ENCODE measurements around the gene CHN2.

Gene CHN2

DNA sequence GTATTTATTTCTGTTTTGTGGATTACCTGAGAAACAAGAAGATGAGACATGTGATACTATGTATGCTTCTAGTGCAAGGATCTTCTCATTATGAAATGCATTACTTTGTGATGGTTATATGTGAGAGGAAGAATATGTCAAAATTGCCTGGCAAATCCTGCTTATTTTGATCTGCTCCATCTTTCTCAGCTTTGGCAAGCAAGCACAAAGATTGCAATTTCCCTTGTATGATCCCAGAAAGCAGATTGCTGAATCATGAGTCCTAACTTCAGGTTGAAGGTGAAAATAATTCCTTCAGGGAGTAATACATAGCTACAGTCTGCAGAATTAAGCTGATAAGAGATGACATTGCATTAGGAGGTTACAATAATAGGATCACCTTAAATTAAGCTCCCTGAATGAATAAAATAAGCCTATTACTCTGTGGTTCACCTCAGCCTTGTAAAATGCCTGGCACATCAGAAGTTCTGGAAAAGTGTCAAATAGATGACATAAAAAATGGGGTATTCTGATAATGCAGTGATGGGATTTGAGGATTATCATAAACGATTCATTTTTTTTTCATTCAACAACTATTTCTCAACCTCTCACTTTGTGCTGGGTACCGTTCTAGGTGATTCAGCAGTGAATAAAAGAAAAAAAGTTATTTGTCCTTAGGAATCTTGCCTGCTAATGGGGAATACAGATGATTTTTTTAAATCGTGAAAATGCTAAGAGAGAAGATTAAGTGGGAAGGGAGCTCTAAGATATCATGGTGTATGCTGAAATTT, 120.7 kb downstream of the CHN2 start:
- DNase-seq, result no peak

GRCh38 chr7:29315892-29316270, 121.3 kb downstream of the CHN2 start:
- DNase-seq, result no peak

DNA sequence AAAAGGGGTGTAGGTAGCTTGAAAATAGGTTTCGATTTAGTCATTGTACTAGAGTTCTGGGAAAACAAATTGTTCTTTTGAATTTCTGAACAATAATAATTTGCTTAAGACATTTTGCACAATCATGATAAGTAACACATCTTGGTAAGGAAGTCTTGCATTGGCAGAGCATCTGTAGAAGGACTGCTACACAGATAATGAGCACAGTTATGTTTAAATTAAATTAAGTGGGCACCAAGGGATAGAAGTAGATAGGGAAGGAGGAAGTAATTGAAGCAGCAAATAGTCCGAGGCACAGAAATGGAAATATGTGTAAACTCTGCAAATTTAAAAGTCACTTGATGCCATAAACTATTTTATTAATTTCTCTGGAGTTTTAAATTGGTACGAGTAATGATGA, 122.4 kb downstream of the CHN2 start:
- DNase-seq, result no peak

DNA sequence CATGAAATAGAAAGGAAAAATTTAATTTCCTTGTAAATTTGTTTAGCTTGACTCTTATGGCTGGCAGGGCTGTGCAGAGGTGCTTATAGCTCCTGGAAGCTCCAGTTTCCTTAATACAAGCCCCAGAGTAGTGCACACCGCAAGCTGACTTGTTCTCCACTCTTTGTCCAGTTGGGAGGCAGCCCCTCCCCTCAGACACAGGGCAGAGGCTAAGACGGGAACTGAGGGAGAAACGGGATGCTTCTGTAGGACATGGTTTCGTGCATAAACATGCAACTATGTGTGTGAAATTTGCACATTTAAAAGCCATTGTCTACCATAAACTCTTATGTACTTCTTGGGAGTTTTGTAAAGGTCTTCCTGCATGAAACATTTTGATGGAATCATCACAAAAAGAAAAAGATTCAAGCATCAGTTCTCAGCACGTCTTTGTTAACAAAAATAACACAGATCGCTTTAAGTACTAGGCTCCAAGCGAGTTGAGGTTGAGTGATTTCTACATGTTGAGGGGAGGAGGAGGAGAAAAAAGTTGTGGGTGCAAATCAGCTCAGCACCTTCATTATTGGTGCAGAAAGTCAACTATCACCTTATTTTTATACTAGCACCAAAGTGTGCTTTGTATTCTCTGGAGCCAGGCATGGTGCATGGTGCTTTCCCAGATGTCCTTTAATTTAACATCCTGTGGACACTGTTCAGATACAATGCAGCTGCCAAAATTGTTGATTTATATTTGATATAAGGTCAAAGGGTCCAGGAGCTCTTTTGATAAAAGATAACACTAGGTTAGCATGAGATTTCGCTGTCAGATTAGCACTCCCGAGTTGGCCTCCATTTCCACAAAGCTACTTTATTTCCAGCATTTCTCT, 124.5 kb downstream of the CHN2 start:
- DNase-seq, result no peak

DNA sequence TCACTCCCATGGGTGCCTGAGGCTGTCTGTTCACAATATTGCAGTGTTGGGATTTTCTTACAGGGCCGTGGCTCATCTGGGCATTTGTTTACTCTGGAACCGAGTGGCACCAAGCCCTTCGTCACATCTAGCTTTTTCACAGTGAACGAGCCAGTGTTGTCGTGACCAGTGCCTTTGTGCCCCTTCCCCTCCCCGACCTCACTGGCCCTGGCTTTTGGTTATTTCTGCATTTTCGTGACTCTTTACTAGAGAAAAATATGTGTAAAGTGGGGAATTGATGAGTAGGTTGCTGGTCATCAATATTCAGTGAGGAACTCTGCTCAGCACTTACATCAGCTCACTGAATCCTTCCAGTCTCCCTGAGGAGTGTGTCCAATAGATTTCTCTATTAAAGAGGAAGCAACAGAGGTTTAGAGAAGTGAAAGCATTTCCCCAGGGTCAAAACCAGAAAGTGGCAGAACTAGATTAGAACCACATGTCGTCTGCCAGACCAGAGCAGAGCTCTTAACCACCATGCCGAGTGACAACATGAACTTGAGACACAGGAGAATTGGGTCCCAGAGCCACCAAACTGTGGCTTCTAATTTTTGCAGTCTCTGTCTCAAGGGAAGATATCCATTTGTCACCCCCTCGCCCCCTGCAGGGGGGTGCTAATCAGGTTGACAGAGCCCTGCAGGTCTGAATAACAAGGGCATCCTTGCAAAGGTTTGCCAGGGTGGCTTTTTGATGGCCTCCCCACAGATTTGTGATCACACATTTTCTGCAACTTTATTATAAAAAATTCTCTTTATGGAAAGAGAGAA, 125.3 kb downstream of the CHN2 start:
- DNase-seq, result no peak

- no peak for DNase-seq
Observed at GRCh38 chr7:29320577-29320976, 126.0 kb downstream of the CHN2 start.

DNA sequence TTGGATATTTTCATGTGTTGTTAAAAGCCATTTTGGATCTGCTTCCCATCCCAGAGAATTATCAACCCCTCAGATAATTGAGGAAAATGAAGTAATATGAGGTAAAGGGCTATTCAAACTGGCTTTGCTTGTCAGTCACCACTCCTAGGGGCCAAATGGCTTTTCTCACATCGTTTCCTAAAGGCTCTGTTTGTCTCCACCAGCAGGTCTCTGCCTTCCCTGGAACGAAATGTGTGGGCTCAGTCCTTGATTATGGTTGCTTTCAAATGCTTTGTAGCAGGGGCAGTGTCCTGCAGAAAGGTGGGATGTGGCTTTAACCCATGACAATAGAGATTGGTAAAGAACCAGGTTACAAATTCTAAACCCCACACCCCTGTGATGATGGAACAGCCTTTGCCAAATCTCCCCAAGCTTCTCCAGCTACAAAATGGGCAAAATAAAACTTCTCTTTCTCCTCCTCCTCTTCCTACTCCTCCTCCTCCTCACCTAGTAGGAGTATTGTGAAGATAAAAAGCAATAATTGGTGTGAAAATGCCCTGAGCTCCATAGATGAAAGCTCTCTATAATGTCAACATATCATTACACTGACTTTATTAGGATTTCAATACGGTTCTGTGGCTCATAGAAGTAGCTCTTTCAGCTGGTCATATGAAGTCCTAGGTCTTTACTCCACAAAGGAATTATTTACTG, 127.6 kb downstream of the CHN2 start:
- DNase-seq, result no peak

GRCh38 chr7:29325476-29325875, 130.9 kb downstream of the CHN2 start:
- no peak for DNase-seq

GRCh38 chr7:29326864-29327263, 132.3 kb downstream of the CHN2 start:
- no peak for DNase-seq

DNA sequence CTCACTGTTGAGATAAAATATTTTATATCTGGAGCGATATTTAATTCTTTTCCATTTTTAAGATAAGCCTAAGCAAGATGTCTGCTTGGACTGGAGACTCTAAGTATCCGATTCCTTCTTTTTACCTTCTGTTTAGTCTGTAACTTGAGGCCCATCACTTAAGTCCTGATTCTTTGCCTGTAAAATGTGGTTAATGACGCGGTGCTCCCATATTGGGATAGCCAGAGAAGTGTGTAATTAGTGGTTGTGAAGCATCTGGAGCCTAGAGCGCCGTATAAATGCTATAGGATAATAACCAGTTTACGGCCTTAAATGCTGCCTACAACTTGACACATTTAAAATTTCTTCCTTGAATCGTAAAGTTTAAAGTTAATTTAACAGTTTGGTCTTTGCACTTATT, 132.9 kb downstream of the CHN2 start:
- DNase-seq, result no peak

DNA sequence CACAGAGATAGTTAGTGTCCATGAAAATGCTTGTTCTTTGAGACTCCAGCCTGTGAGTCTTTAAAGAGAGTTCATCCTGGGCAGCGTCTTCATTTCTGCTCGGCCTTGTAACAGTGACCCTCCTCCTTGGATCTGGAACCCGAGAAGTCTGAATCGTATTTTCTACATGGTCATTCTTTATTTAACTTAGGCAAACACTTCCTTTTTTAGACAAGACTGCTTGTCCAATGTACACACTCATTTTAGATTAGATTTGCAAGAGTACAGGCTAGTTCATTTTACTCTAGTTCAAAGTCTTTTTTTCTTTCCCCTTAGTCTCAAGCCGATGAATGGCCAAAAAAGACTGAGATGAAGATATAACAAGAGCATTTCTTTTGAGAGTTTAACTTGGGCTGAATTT, 133.5 kb downstream of the CHN2 start:
- no peak for DNase-seq

GRCh38 chr7:29328811-29329210, 134.2 kb downstream of the CHN2 start:
- no peak for DNase-seq

DNA sequence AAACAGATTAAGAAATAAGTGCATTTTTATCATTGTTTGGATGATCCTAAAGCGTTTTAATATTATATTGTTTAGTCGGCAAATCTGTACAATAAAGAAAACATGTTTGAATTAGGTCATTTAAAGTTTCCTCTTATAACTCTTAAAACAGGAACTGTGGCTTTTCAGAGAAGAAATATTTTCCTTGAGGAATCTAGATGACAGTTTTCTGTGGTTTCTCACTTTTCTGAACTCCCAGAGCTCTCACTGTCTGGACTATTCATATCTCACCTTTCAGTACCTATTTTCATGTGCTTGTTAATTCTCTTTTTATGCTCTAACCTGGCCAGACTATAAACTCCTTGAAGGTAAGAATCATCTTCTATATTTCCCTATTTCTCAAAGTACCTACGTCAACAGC, 135.1 kb downstream of the CHN2 start:
- DNase-seq, result no peak

DNA sequence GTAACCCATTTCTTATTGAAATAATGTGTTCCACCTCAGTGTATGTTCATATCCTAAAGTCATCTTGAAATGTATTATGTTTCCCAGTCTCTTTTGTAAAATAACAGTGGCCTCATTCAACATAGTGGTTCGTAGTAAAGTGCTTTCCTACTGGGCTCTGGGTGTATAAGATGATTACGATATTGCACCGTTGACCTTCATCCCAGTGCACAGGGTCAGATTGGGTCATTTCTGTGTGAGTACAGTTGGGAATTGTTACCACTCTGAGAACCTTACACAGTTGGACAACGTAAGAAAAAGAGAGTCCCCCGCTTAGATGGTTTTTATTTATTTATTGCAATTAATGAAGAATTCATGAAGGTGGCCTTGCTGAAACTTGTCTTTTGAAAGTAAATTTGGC, 135.6 kb downstream of the CHN2 start:
- DNase-seq, result no peak

GRCh38 chr7:29331163-29331562, 136.6 kb downstream of the CHN2 start:
- DNase-seq, result no peak

DNA sequence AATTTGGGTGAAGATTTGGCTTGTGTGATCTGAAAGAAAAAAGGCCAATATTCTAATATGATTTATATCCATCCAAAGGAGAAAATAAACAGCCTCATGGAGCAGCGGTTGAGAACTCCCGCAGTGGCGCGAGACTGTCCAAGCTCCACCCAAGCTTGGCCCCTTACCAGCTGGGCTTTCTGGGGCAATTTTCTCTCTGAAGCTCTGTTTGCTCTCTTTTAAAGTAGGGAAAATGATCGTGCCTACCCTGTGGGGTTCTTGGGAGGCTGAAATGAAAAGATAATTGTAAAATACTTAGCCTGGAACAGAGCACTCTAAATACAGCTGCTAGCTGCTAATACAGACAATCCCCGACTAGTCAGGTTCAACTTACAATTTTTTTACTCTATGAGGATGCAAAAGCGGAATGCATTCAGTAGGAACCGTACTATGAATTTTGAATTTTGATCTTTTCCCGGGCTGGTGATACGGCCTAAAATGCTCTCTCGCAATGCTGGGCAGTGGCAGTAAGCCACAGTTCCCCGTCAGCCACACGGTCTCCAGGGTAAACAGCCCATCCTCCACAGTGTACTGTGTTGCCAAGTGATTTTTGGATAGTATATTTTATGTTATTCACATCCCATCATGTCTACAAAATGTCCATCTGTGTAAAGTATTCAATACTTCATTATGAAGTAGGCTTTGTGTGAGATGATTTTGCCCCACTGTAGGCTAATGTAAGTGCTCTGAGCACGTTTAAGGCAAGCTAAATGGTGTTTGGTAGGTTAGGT, 137.7 kb downstream of the CHN2 start:
- DNase-seq, result no peak

- no peak for DNase-seq
Observed at GRCh38 chr7:29332875-29333855, 138.6 kb downstream of the CHN2 start.

DNA sequence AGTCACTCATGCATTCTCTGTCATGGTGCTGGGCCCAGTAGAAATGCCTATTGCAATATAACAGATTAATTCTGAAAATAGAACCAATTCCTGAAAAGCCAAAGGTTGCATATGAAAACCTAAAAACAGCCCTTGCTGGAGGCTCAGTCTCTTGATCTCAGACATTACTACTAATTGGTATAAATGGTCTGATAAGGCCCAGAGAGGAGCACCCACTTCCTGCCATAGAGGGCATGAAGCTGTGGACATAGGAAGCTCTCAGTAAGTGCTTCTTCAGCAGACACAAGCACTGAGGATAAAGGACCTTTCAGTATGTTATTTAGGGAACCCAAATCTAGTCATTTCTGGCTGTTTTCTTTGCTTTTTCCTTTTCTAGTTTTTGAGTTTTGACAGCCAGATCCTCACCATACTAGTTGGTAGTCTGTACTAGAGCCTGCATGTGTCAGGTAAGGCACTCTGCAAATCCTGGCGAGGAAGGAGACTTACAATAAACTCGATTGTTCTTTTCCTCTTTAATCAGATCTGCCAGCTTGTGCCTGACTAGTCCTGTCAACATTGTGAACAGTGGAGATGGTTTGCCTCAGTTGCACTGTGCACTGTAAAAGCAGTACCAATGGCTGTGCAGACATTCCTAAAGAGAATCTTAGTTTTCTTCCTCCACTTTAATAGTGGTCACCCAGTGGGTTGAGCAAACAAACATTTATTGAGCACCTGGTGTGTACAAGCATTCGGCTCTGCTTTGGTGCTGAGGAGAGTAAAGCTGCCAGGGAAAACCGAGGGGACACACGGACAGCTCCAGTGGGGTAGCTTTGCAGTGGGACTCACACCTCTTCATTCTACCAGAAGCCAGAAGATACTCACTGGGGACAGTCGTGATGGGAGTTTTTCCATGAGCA, 140.9 kb downstream of the CHN2 start:
- no peak for DNase-seq

GRCh38 chr7:29337546-29338116, 143.1 kb downstream of the CHN2 start:
- no peak for DNase-seq

Measured in activated CD4-positive, alpha-beta T cell treated with anti-CD3 and anti-CD28 coated beads for 4 hours (primary cell).